Esophagus squamous epithelium (tissue), 5 donors: ENCODE results near the gene CHN2. TPM values are rescaled to one million over a fixed set of nuclear protein-coding genes. Genes with fewer than 3 reads are reported as not detected.

ENCODE experiments used
- DNase-seq: peaks from one replicate; lab custom pipeline; 2025; lab: John Stamatoyannopoulos, UW
- H3K27ac ChIP-seq, 4 donors: fragments of 200-600 bp; sonication (generic); one replicate each; pipeline ENCODE4 v1.5.1; 2016 to 2019; ENCODE audit warnings: mild to moderate bottlenecking in 1 of 4
- H3K27me3 ChIP-seq, 4 donors: fragments of 200-600 bp; sonication (generic); 1 replicate in 3 of 4; 2 replicates in 1 of 4; pipeline versions ENCODE4 v1.5.1 to v1.6.0; 2017 to 2021; ENCODE audit warnings: antibody characterized with exemption in 1 of 4
- H3K36me3 ChIP-seq, 3 donors: fragments of 200-600 bp; sonication (generic); one replicate each; pipeline ENCODE4 v1.5.1; 2016 to 2019
- H3K4me1 ChIP-seq, 3 donors: fragments of 200-600 bp; sonication (generic); one replicate each; pipeline ENCODE4 v1.5.1; 2017 to 2019
- H3K4me3 ChIP-seq, 4 donors: fragments of 200-600 bp; sonication (generic); 1 replicate in 3 of 4; 2 replicates in 1 of 4; pipeline ENCODE4 v1.5.1; 2016 to 2019; ENCODE audit warnings: mild to moderate bottlenecking in 2 of 4, moderate library complexity in 1 of 4
- H3K9me3 ChIP-seq, 3 donors: fragments of 200-600 bp; sonication (generic); one replicate each; pipeline ENCODE4 v1.5.1; 2016 to 2019
- CTCF ChIP-seq, 6 experiments: fragments of 450-650 bp in 4 of 6; fragments of 200-600 bp in 2 of 6; sonication (generic) in 2 of 6; IDR thresholded peaks; one replicate each; pipeline ENCODE4 v1.5.1; 2016 to 2019; ENCODE audit warnings: antibody characterized with exemption in 6 of 6, mild to moderate bottlenecking in 4 of 6, moderate library complexity in 4 of 6
- POLR2A ChIP-seq, 4 donors: fragments of 450-650 bp; IDR thresholded peaks; one replicate each; pipeline ENCODE4 v1.6.1; 2017; ENCODE audit warnings: antibody characterized with exemption in 4 of 4, mild to moderate bottlenecking in 4 of 4, moderate library complexity in 3 of 4
- WGBS, 2 donors: methylation state at CpG; one replicate each; pipeline ENCODE4 v1.1.5; 2018; 5-methylcytosine and 5-hydroxymethylcytosine counted together
- intact Hi-C: fragments of 100-400 bp; cut with DNase I; formaldehyde crosslinking; loops from one replicate; pipeline ENCODE4 v1.15.0; 2022
- total RNA-seq, 4 donors: library from RNA; depleted of rRNA; stranded (reverse); fragments of >200 nt; gene quantifications; one replicate each; pipeline ENCODE4 v1.1.0, GENCODE V29; 2016
- donor health status: DM: yes; HTN: yes; CAD: no.

Gene CHN2
- total RNA-seq, 4 donors from 2014 or later, result 0.08 to 8.6 (median 1.7) TPM

DNA sequence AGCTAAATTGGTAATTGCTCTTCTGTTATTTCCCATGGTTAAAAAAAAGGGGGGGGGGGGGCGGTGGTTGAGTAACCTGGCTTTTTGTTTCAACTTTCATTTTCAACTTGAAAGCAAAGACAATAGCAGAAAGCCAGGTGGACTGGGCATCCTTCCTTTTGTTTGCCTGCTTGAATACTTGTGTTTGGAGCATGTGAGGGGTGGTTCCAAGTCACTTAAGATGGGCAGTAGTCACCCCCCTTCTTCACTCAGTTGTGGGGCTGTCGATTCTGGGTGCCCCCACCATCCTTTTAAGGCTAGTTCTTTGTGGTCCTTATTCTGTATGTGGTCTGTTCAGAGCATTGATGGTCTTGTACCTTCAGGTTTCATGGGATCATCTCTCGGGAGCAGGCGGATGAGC, 203.4 kb downstream of the CHN2 start:
- Histone ChIP-seq H3K36me3 (no peaks in the 10 kb centered on the region), H3K4me3 (no peak overlapping the region), H3K27ac (no peak overlapping the region), H3K27me3 (no peaks in the 10 kb centered on the region), H3K9me3 (no peaks in the 10 kb centered on the region), H3K4me1 (no peaks in the 10 kb centered on the region)
- intact Hi-C loops, result no loop called here
- no peak for DNase-seq
- 64 to 71% methylated on average over 4 of the region's 4 CpGs for WGBS, 2 donors
- no peak for TF ChIP-seq POLR2A (IDR thresholded peaks at IDR 0.05)
- no peak for TF ChIP-seq CTCF (IDR thresholded peaks at IDR 0.05)

GRCh38 chr7:29400437-29400836, 205.9 kb downstream of the CHN2 start:
- H3K27ac ChIP-seq, result no peak overlapping the region
- H3K4me3 ChIP-seq, result no peak overlapping the region
- TF ChIP-seq CTCF (IDR thresholded peaks at IDR 0.05) (no peak), POLR2A (IDR thresholded peaks at IDR 0.05) (no peak)
- no peaks in the 10 kb centered on the region for H3K9me3 ChIP-seq
- no peaks in the 10 kb centered on the region for H3K27me3 ChIP-seq
- 74 to 86% methylated on average over 9 of the region's 9 CpGs for WGBS, 2 donors
- no peak for DNase-seq
- no peaks in the 10 kb centered on the region for H3K36me3 ChIP-seq
- H3K4me1 ChIP-seq, result no peaks in the 10 kb centered on the region
- intact Hi-C loops, result no loop called here

DNA sequence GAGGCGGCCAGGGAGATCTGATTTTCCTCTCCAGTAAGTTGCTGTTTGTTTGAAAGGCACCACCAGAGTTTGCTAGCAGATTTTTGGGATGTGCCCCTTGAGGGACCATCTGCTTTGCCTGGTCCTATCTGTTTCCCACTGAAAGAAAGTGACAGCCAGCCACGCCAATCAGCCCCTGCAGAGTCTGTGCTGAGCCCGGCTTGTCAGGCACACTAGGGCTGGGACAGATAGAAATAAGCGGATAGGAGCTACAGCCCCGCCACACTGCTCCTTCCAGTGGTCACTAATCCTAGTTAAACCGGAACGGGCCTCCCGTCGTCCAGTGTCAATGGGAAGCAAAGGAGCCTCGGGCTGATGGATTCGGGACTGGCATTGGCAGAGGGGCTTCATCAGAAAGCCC, 207.2 kb downstream of the CHN2 start:
- Histone ChIP-seq H3K4me3 (no peak overlapping the region), H3K27ac (no peak overlapping the region), H3K27me3 (no peaks in the 10 kb centered on the region), H3K9me3 (no peaks in the 10 kb centered on the region), H3K4me1 (no peaks in the 10 kb centered on the region), H3K36me3 (no peaks in the 10 kb centered on the region)
- WGBS, 2 donors, result 58 to 65% methylated on average over 6 to 9 of the region's 11 CpGs
- no peak for DNase-seq
- TF ChIP-seq POLR2A (IDR thresholded peaks at IDR 0.05) (no peak), CTCF (IDR thresholded peaks at IDR 0.05) (no peak)
- intact Hi-C loops, result no loop called here

DNA sequence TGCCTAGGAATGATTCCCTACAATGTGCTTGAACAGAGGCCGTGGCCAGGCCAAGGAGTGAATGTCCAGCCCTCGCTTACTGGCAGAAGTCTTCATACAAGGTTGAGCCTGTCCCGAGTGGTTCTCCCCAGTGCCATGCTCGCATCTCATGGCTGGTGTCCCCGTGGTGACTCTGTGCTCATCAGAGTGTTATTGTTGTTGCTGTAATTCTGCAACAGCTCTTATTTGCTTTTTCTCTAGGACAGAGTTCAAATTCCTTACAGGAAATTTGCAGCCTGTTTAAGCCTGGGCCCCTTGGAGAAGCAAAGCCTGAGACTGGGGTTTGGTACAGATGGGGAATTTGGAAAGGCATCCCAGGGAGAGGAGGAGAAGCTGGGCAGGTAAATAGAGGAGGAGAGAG, 211.3 kb downstream of the CHN2 start:
- H3K4me3 ChIP-seq, result no peak overlapping the region
- WGBS, 2 donors, result 84 to 85% methylated on average over 5 of the region's 5 CpGs
- no peaks in the 10 kb centered on the region for H3K36me3 ChIP-seq
- intact Hi-C loops, result loop anchor here (5.0 kb wide), 2 partner anchors 299 to 484 kb away; no protein-coding TSS in a partner anchor
- no peaks in the 10 kb centered on the region for H3K9me3 ChIP-seq
- H3K4me1 ChIP-seq, result no peaks in the 10 kb centered on the region
- DNase-seq, result no peak
- no peak overlapping the region for H3K27ac ChIP-seq
- H3K27me3 ChIP-seq, result no peaks in the 10 kb centered on the region
- TF ChIP-seq CTCF (IDR thresholded peaks at IDR 0.05) (no peak), POLR2A (IDR thresholded peaks at IDR 0.05) (no peak)

GRCh38 chr7:29406366-29406765, 211.8 kb downstream of the CHN2 start:
- DNase-seq, result no peak
- intact Hi-C loops, result loop anchor here (5.0 kb wide), 2 partner anchors 299 to 484 kb away; no protein-coding TSS in a partner anchor
- Histone ChIP-seq H3K4me3 (no peak overlapping the region), H3K36me3 (no peaks in the 10 kb centered on the region), H3K4me1 (no peaks in the 10 kb centered on the region), H3K27me3 (no peaks in the 10 kb centered on the region), H3K27ac (no peak overlapping the region), H3K9me3 (no peaks in the 10 kb centered on the region)
- 79 to 92% methylated on average over 1 to 3 of the region's 6 CpGs for WGBS, 2 donors
- TF ChIP-seq CTCF (IDR thresholded peaks at IDR 0.05) (no peak), POLR2A (IDR thresholded peaks at IDR 0.05) (no peak)
